ENCODE results near the gene MFSD1. TPM values are rescaled to one million over a fixed set of nuclear protein-coding genes. Genes with fewer than 3 reads are reported as not detected.

MFSD1 gene
- total and polyA plus RNA-seq, 2 of the 8 experiments (the other 6 are each of a cell fraction or from before 2014, with no cell fraction given) = 9.3 to 11.5 TPM

GRCh38 chr3:158771982-158772381 lies 29.9 kb upstream of the MFSD1 start:
- Histone ChIP-seq H3K9ac (replicated peaks in 1 of 4; ENCODE audit: extremely low read depth in 1 of 4, low read depth in 3 of 4, low read length in 3 of 4) (no peak overlapping the region), H3K56ac (replicated peaks; ENCODE audit: insufficient read length, low read depth, low read length) (no peak overlapping the region), H3K18ac (ENCODE audit: extremely low read depth, low read length) (no peak overlapping the region), H3K79me1 (ENCODE audit: low read depth, low read length) (no peaks in the 10 kb centered on the region), H3K23ac (ENCODE audit: insufficient read length) (no peak overlapping the region), H4K20me1 (replicated peaks in 1 of 2; ENCODE audit: control insufficient read depth in 1 of 2, insufficient read depth in 2 of 2, low read length in 2 of 2) (no peaks in the 10 kb centered on the region), H4K5ac (ENCODE audit: insufficient read length, low read depth, low read length) (no peak overlapping the region), H3K4me1 (replicated peaks in 1 of 4; ENCODE audit: control insufficient read depth in 3 of 4, insufficient read depth in 4 of 4, low read length in 3 of 4) (peaks cover 3 to 7% (median 7%) of the 10 kb centered on the region in 4 experiments; a peak in 4 of 7 replicates), H3K27me3 (replicated peaks in 1 of 4; ENCODE audit: control insufficient read depth in 3 of 4, extremely low read depth in 1 of 4, insufficient read depth in 3 of 4, low read length in 3 of 4) (no peaks in the 10 kb centered on the region), H2BK5ac (ENCODE audit: low read depth, low read length) (no peak overlapping the region), H2AK5ac (ENCODE audit: low read depth, low read length) (no peak overlapping the region), H3K36me3 (ENCODE audit: control insufficient read depth in 2 of 4, insufficient read depth in 4 of 4, low read length in 3 of 4) (no peaks in the 10 kb centered on the region), H4K91ac (replicated peaks; ENCODE audit: insufficient read length, low read length) (no peak overlapping the region), H3K27ac (ENCODE audit: low read depth, low read length) (no peak overlapping the region), H3K4ac (replicated peaks; ENCODE audit: insufficient read length, low read depth, low read length) (no peak overlapping the region), H3K79me2 (ENCODE audit: control insufficient read depth in 1 of 2, insufficient read depth in 2 of 2, low read length in 2 of 2) (no peaks in the 10 kb centered on the region), H3K14ac (ENCODE audit: insufficient read length) (no peak overlapping the region), H2BK120ac (replicated peaks; ENCODE audit: low read depth, low read length) (no peak overlapping the region), H3K4me2 (ENCODE audit: insufficient read depth in 1 of 2, low read depth in 2 of 2, low read length in 2 of 2) (no peak overlapping the region), H2AFZ (ENCODE audit: low read length) (no peak overlapping the region), H3K23me2 (ENCODE audit: low read depth, low read length) (no peaks in the 10 kb centered on the region), H2BK20ac (ENCODE audit: low read length) (no peak overlapping the region), H2BK15ac (ENCODE audit: low read length) (no peak overlapping the region), H2BK12ac (ENCODE audit: low read depth, low read length) (no peak overlapping the region), H3K9me3 (ENCODE audit: insufficient read depth in 2 of 2, low read depth in 1 of 2, low read length in 1 of 2) (no peaks in the 10 kb centered on the region), H3K4me3 (ENCODE audit: extremely low read depth in 1 of 4, insufficient read depth in 2 of 4, low read depth in 3 of 4, low read length in 4 of 4) (no peak overlapping the region), H4K8ac (ENCODE audit: extremely low read depth, insufficient read depth, low read length) (no peak overlapping the region)
- CTCF ChIA-PET (ENCODE audit: partially characterized antibody) = interaction anchor here (0.9 to 1.5 kb wide), 5 partner anchors 17 to 233 kb away, joined by 3 to 6 read pairs (median 3); no protein-coding TSS in a partner anchor
- POLR2A ChIA-PET (ENCODE audit: partially characterized antibody) = no interaction called here
- 93% methylated on average over 3 of the region's 3 CpGs; no CpG with 5 or more reads in 1 of the 2 experiments for WGBS, 2 experiments (ENCODE audit: extremely low coverage in 1 of 2, insufficient coverage in 1 of 2, insufficient read length in 1 of 2, insufficient replicate concordance in 2 of 2, low coverage in 1 of 2, low lambda C conversion rate in 2 of 2, missing lambda C conversion rate in 1 of 2)
- DNase-seq (ENCODE audit: low read depth in 1 of 2, low spot score in 2 of 2) (no peak), FAIRE-seq (no peak)
- no peak for TF ChIP-seq FOSL1 (IDR thresholded peaks at IDR 0.05; ENCODE audit: insufficient read depth, low read depth, low read length)
- no peak for TF ChIP-seq KDM5A (IDR thresholded peaks at IDR 0.05; ENCODE audit: low read length)
- no peak for TF ChIP-seq SIRT6 (IDR thresholded peaks at IDR 0.05; ENCODE audit: low read length)
- TF ChIP-seq ASH2L (IDR thresholded peaks at IDR 0.05; ENCODE audit: low read length) = no peak
- TF ChIP-seq SP1 (IDR thresholded peaks at IDR 0.05; ENCODE audit: low read depth, low read length) = no peak
- no peak for TF ChIP-seq ATF3 (IDR thresholded peaks at IDR 0.05; ENCODE audit: insufficient read depth, low read depth, low read length)
- no peak for TF ChIP-seq RNF2 (IDR thresholded peaks at IDR 0.05; ENCODE audit: borderline replicate concordance, low read depth, low read length, missing control alignments, poor library complexity, severe bottlenecking)
- no peak for TF ChIP-seq CHD1 (IDR thresholded peaks at IDR 0.05; ENCODE audit: low read depth, low read length)
- TF ChIP-seq KDM1A (IDR thresholded peaks at IDR 0.05; ENCODE audit: borderline replicate concordance, low read length) = no peak
- no peak for TF ChIP-seq RFX5 (IDR thresholded peaks at IDR 0.05; ENCODE audit: borderline replicate concordance, low read depth, low read length)
- TF ChIP-seq TEAD4 (IDR thresholded peaks at IDR 0.05; ENCODE audit: low read depth, low read length) = no peak
- TF ChIP-seq PHF8 (conservative IDR thresholded peaks at IDR 0.05; ENCODE audit: low read depth, low read length) = no peak
- no peak for TF ChIP-seq USF2 (IDR thresholded peaks at IDR 0.05; ENCODE audit: low read length)

Measured in H1 (cell line).